Neural cell (in vitro differentiated cells): Measurements from ENCODE around the gene CLASP1. TPM values are rescaled to one million over a fixed set of nuclear protein-coding genes. Genes with fewer than 3 reads are reported as not detected.

ENCODE experiments used
- H2AFZ ChIP-seq: fragments of 200-600, 300-800 bp; sonication (generic), shearing (Covaris generic); 2 replicates; pipeline ENCODE4 v1.6.0; 2014; ENCODE audit warnings: low read depth, mild to moderate bottlenecking, antibody characterized with exemption, low read length, moderate library complexity
- H3F3A ChIP-seq: fragments of 200-600 bp; shearing (Covaris generic); 2 replicates; pipeline ENCODE4 v1.6.1; 2016; ENCODE audit warnings: mild to moderate bottlenecking, moderate library complexity, mixed read lengths, antibody characterized with exemption, low read length; ENCODE audit not compliant: insufficient read depth, poor library complexity, severe bottlenecking
- H3K27ac ChIP-seq: fragments of 200-600, 300-800 bp; sonication (generic), shearing (Covaris generic); 2 replicates; pipeline ENCODE4 v1.5.1; 2014; ENCODE audit warnings: mild to moderate bottlenecking, low read length, moderate library complexity
- H3K27me3 ChIP-seq: fragments of 300-800, 200-600 bp; sonication (generic), shearing (Covaris generic); 2 replicates; pipeline ENCODE4 v1.6.0; 2014; ENCODE audit warnings: mild to moderate bottlenecking, low read depth, low read length, moderate library complexity; ENCODE audit not compliant: insufficient read depth
- H3K36me3 ChIP-seq: fragments of 300-800, 200-600 bp; sonication (generic), shearing (Covaris generic); 2 replicates; pipeline ENCODE4 v1.5.1; 2014; ENCODE audit warnings: mild to moderate bottlenecking, antibody characterized with exemption, low read length, moderate library complexity; ENCODE audit not compliant: insufficient read depth
- H3K4me2 ChIP-seq: fragments of 300-800, 200-600 bp; sonication (generic), shearing (Covaris generic); 2 replicates; pipeline ENCODE4 v1.6.0; 2014; ENCODE audit warnings: mild to moderate bottlenecking, low read length
- H3K4me3 ChIP-seq: fragments of 300-800, 200-600 bp; sonication (generic), shearing (Covaris generic); 2 replicates; pipeline ENCODE4 v1.5.1; 2014; ENCODE audit warnings: mild to moderate bottlenecking, low read length, moderate library complexity
- H3K79me2 ChIP-seq: fragments of 200-600 bp; shearing (Covaris generic); replicated peaks from 2 replicates; pipeline ENCODE4 v1.6.0; 2014; ENCODE audit warnings: mild to moderate bottlenecking, low read length, moderate library complexity; ENCODE audit not compliant: insufficient read depth
- H3K9ac ChIP-seq: fragments of 300-800, 200-600 bp; sonication (generic), shearing (Covaris generic); 2 replicates; pipeline ENCODE4 v1.6.1; 2016; ENCODE audit warnings: mild to moderate bottlenecking, low read length, mixed read lengths
- H3K9me2 ChIP-seq: fragments of 200-600 bp; shearing (Covaris generic); 2 replicates; pipeline ENCODE4 v1.6.1; 2016; ENCODE audit warnings: mild to moderate bottlenecking, low read length, mixed read lengths; ENCODE audit not compliant: insufficient read depth
- H3K9me3 ChIP-seq: fragments of 200-600, 300-800 bp; sonication (generic), shearing (Covaris generic); 2 replicates; pipeline ENCODE4 v1.6.1; 2016; ENCODE audit warnings: mild to moderate bottlenecking, mixed run types, low read length, moderate library complexity, mixed read lengths
- H4K20me1 ChIP-seq: fragments of 200-600 bp; shearing (Covaris generic); 2 replicates; pipeline ENCODE4 v1.6.1; 2016; ENCODE audit warnings: mild to moderate bottlenecking, mixed run types; ENCODE audit not compliant: insufficient read depth
- EP300 ChIP-seq: fragments of 450-650 bp; conservative IDR thresholded peaks from 2 replicates; pipeline ENCODE4 v1.6.1; 2014; ENCODE audit warnings: antibody characterized with exemption, mild to moderate bottlenecking, moderate library complexity; ENCODE audit not compliant: poor library complexity, severe bottlenecking
- EZH2 ChIP-seq: fragments of 200-600, 300-800 bp; shearing (Covaris generic), sonication (generic); IDR thresholded peaks from 2 replicates; pipeline ENCODE4 v1.6.1; 2014; ENCODE audit warnings: antibody characterized with exemption, low read length, borderline replicate concordance, mild to moderate bottlenecking; ENCODE audit not compliant: insufficient read depth, poor library complexity, severe bottlenecking
- MXI1 ChIP-seq: fragments of 450-650 bp; conservative IDR thresholded peaks from 2 replicates; pipeline ENCODE4 v1.6.1; 2014; ENCODE audit warnings: antibody characterized with exemption, mild to moderate bottlenecking; ENCODE audit not compliant: poor library complexity, severe bottlenecking
- POLR2AphosphoS5 ChIP-seq: IDR thresholded peaks from 2 replicates; pipeline ENCODE4 v1.6.1; 2012
- RAD21 ChIP-seq: fragments of 450-650 bp; conservative IDR thresholded peaks from 2 replicates; pipeline ENCODE4 v1.6.1; 2014; ENCODE audit warnings: antibody characterized with exemption, mild to moderate bottlenecking, moderate library complexity
- REST ChIP-seq: IDR thresholded peaks from 2 replicates; pipeline ENCODE4 v1.6.1; 2012; ENCODE audit warnings: borderline replicate concordance
- SMC3 ChIP-seq: fragments of 450-650 bp; conservative IDR thresholded peaks from 2 replicates; pipeline ENCODE4 v1.6.1; 2014; ENCODE audit warnings: antibody characterized with exemption, mild to moderate bottlenecking, moderate library complexity; ENCODE audit not compliant: poor library complexity
- TAF1 ChIP-seq: IDR thresholded peaks from 2 replicates; pipeline ENCODE4 v1.6.1; 2012; ENCODE audit warnings: low read depth
- polyA plus RNA-seq: library from polyadenylated mRNA; depleted of rRNA; stranded (reverse); fragments of >200 nt; gene quantifications from 2 replicates; pipeline ENCODE4 v1.2.3, GENCODE V29; 2014
- TF ChIP-seq, protein P1 (sequence below): fragments of 450-650 bp; IDR thresholded peaks from 2 replicates; pipeline ENCODE4 v1.5.1; 2014; ENCODE audit warnings: antibody characterized with exemption, mild to moderate bottlenecking, moderate library complexity; ENCODE audit not compliant: poor library complexity, severe bottlenecking

Gene CLASP1
- polyA plus RNA-seq, 1 donor from 2014 or later, result 41.3 TPM

GRCh38 chr2:121579309-121579708, 70.0 kb downstream of the CLASP1 start:
- Histone ChIP-seq H3K27me3 (no peaks in the 10 kb centered on the region), H3K9me3 (no peaks in the 10 kb centered on the region), H3K9me2 (no peaks in the 10 kb centered on the region), H3K4me3 (no peak overlapping the region), H2AFZ (no peak overlapping the region), H3K4me2 (no peak overlapping the region), H3K9ac (no peak overlapping the region), H3F3A (no peaks in the 10 kb centered on the region), H3K27ac (no peak overlapping the region), H3K79me2 (peaks cover 33% of the 10 kb centered on the region), H4K20me1 (no peaks in the 10 kb centered on the region), H3K36me3 (no peaks in the 10 kb centered on the region)
- TF ChIP-seq MXI1, result no peak
- TF ChIP-seq, protein P1, sequence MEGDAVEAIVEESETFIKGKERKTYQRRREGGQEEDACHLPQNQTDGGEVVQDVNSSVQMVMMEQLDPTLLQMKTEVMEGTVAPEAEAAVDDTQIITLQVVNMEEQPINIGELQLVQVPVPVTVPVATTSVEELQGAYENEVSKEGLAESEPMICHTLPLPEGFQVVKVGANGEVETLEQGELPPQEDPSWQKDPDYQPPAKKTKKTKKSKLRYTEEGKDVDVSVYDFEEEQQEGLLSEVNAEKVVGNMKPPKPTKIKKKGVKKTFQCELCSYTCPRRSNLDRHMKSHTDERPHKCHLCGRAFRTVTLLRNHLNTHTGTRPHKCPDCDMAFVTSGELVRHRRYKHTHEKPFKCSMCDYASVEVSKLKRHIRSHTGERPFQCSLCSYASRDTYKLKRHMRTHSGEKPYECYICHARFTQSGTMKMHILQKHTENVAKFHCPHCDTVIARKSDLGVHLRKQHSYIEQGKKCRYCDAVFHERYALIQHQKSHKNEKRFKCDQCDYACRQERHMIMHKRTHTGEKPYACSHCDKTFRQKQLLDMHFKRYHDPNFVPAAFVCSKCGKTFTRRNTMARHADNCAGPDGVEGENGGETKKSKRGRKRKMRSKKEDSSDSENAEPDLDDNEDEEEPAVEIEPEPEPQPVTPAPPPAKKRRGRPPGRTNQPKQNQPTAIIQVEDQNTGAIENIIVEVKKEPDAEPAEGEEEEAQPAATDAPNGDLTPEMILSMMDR, result no peak
- TF ChIP-seq SMC3, result no peak
- no peak for TF ChIP-seq EZH2
- no peak for TF ChIP-seq RAD21

GRCh38 chr2:121577381-121577780, 71.9 kb downstream of the CLASP1 start:
- no peaks in the 10 kb centered on the region for H4K20me1 ChIP-seq
- TF ChIP-seq EZH2 (no peak), REST (no peak), MXI1 (no peak), EP300 (no peak), POLR2AphosphoS5 (no peak), SMC3 (no peak), RAD21 (no peak), TAF1 (no peak)
- TF ChIP-seq, protein P1, result no peak
- H3K4me3 ChIP-seq, result no peak overlapping the region
- H3K27ac ChIP-seq, result no peak overlapping the region
- no peak overlapping the region for H3K9ac ChIP-seq
- H3K27me3 ChIP-seq, result no peaks in the 10 kb centered on the region
- H3F3A ChIP-seq, result no peaks in the 10 kb centered on the region
- no peaks in the 10 kb centered on the region for H3K9me2 ChIP-seq
- H3K36me3 ChIP-seq, result no peaks in the 10 kb centered on the region
- H3K9me3 ChIP-seq, result no peaks in the 10 kb centered on the region
- H2AFZ ChIP-seq, result no peak overlapping the region
- peaks cover 33% of the 10 kb centered on the region for H3K79me2 ChIP-seq
- no peak overlapping the region for H3K4me2 ChIP-seq
